Neuronal stem cell (in vitro differentiated cells): ENCODE results near the gene NOC2L.

Experiments used
- DNase-seq: peaks from one replicate; pipeline ENCODE4 v3.0.0-alpha.2; 2013; ENCODE audit warnings: low spot score
- H2AFZ ChIP-seq: one replicate; pipeline ENCODE4 v1.6.1; 2013; ENCODE audit warnings: mild to moderate bottlenecking, low read length, inconsistent platforms
- H2AK5ac ChIP-seq: 2 replicates; pipeline ENCODE4 v1.6.1; 2013; ENCODE audit warnings: low read depth, mild to moderate bottlenecking, inconsistent platforms, low read length, moderate library complexity, mixed read lengths
- H2BK120ac ChIP-seq: 2 replicates; pipeline ENCODE4 v1.6.1; 2013; ENCODE audit warnings: low read depth, mild to moderate bottlenecking, inconsistent platforms, low read length, moderate library complexity, mixed read lengths
- H2BK12ac ChIP-seq: one replicate; pipeline ENCODE4 v1.6.1; 2013; ENCODE audit warnings: low read length, inconsistent platforms
- H2BK15ac ChIP-seq: 2 replicates; pipeline ENCODE4 v1.6.1; 2013; ENCODE audit warnings: mild to moderate bottlenecking, low read length, inconsistent platforms, mixed read lengths
- H2BK5ac ChIP-seq: one replicate; pipeline ENCODE4 v1.6.1; 2013; ENCODE audit warnings: inconsistent platforms, mild to moderate bottlenecking, low read length, moderate library complexity
- H3K14ac ChIP-seq: one replicate; pipeline ENCODE4 v1.6.1; 2013; ENCODE audit warnings: low read length, inconsistent platforms
- H3K18ac ChIP-seq: 2 replicates; pipeline ENCODE4 v1.6.1; 2013; ENCODE audit warnings: low read length, inconsistent platforms
- H3K23ac ChIP-seq: 2 replicates; pipeline ENCODE4 v1.6.1; 2013; ENCODE audit warnings: low read depth, mild to moderate bottlenecking, mixed read lengths, low read length, inconsistent platforms; ENCODE audit not compliant: poor library complexity
- H3K27ac ChIP-seq: replicated peaks from 3 replicates; pipeline ENCODE4 v1.5.1; 2013; ENCODE audit warnings: low read length, inconsistent platforms
- H3K27me3 ChIP-seq, 3 experiments: 2 replicates each; pipeline ENCODE4 v1.6.1; 2013; ENCODE audit warnings: low read length in 3 of 3, mild to moderate bottlenecking in 2 of 3, inconsistent platforms in 1 of 3, low read depth in 1 of 3, mixed read lengths in 1 of 3, moderate library complexity in 1 of 3; ENCODE audit not compliant: control insufficient read depth in 3 of 3, insufficient read depth in 3 of 3
- H3K36me3 ChIP-seq, 2 donors: replicated peaks in 1 of 2; 2 replicates each; pipeline ENCODE4 v1.6.1; 2013; ENCODE audit warnings: low read length in 2 of 2; ENCODE audit not compliant: control insufficient read depth in 2 of 2, insufficient read depth in 2 of 2
- H3K4ac ChIP-seq: 2 replicates; pipeline ENCODE4 v1.6.1; 2013; ENCODE audit warnings: inconsistent platforms, mild to moderate bottlenecking, low read length, moderate library complexity
- H3K4me1 ChIP-seq, 2 donors: 1 replicate in 1 of 2; 2 replicates in 1 of 2; pipeline ENCODE4 v1.6.1; 2013; ENCODE audit warnings: low read length in 2 of 2, low read depth in 1 of 2; ENCODE audit not compliant: control insufficient read depth in 2 of 2, insufficient read depth in 1 of 2
- H3K4me2 ChIP-seq: one replicate; pipeline ENCODE4 v1.6.1; 2013; ENCODE audit warnings: mild to moderate bottlenecking, low read length, inconsistent platforms; ENCODE audit not compliant: insufficient read depth, poor library complexity, severe bottlenecking
- H3K4me3 ChIP-seq, 2 donors: 2 replicates each; pipeline ENCODE4 v1.5.1; 2013; ENCODE audit warnings: low read length in 2 of 2, mild to moderate bottlenecking in 2 of 2, inconsistent platforms in 1 of 2, moderate library complexity in 1 of 2
- H3K79me1 ChIP-seq: one replicate; pipeline ENCODE4 v1.6.1; 2013; ENCODE audit warnings: low read depth, mild to moderate bottlenecking, inconsistent platforms, low read length, moderate library complexity
- H3K9ac ChIP-seq: one replicate; pipeline ENCODE4 v1.6.1; 2013; ENCODE audit warnings: mild to moderate bottlenecking, low read depth, low read length, inconsistent platforms; ENCODE audit not compliant: poor library complexity
- H3K9me3 ChIP-seq, 2 donors: replicated peaks in 1 of 2; 2 replicates each; pipeline versions ENCODE3 to v1.6.1; 2013; ENCODE audit warnings: low read length in 2 of 2, mild to moderate bottlenecking in 2 of 2, inconsistent platforms in 1 of 2, low read depth in 1 of 2, mixed read lengths in 1 of 2, moderate library complexity in 1 of 2; ENCODE audit not compliant: control insufficient read depth in 2 of 2, insufficient read depth in 1 of 2
- H4K8ac ChIP-seq: one replicate; pipeline ENCODE4 v1.6.1; 2013; ENCODE audit warnings: low read depth, mild to moderate bottlenecking, inconsistent platforms, low read length, moderate library complexity
- H4K91ac ChIP-seq: one replicate; pipeline ENCODE4 v1.6.1; 2013; ENCODE audit warnings: low read length, low read depth, mild to moderate bottlenecking, inconsistent platforms; ENCODE audit not compliant: poor library complexity
- WGBS, 2 donors: extraction: QIAGEN DNeasy Blood & Tissue Kit; methylation state at CpG; one replicate each; pipeline ENCODE4 v1.1.7; 2013; ENCODE audit warnings: missing lambda C conversion rate in 2 of 2, mixed read lengths in 1 of 2; ENCODE audit not compliant: insufficient read length in 2 of 2, insufficient replicate concordance in 1 of 2; ENCODE audit errors: extremely low coverage in 2 of 2; 5-methylcytosine and 5-hydroxymethylcytosine counted together

The NOC2L gene

DNA sequence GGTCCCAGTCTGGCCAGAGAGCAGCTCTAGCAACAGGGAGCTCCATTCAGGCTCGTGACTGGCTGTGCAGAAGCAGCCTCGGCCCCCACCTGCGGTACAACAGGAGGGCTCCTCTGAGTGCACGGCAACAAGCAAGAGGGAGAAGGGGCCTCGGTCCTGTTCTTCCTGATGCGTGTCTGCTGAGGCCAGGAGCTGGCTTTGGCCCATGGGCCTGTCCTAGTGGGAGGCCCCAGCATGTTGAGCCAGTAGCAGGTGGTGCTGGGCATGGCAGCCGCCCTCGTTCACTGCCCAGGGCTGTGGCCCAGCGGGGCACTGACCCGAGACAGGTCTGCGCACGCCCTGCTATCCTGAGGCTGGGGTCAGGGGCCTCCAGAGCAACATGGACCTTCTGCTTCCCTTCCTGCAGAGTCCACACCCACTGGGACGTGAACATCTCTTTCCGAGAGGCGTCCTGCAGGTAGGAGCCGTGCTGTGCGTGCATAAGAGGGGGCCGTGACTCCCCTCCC lies 28.4 kb downstream of the NOC2L start:
- Histone ChIP-seq H3K79me1 (no peaks in the 10 kb centered on the region), H2BK120ac (no peak overlapping the region), H3K4me2 (no peak overlapping the region), H3K9me3 (peaks cover 0 to 6% of the 10 kb centered on the region in 2 donors), H2AK5ac (peak overlapping the region; percentile 30), H3K27ac (no peak overlapping the region), H3K4me1 (peaks cover 6 to 12% of the 10 kb centered on the region in 2 donors), H4K91ac (no peak overlapping the region), H3K4ac (no peak overlapping the region), H2AFZ (no peak overlapping the region), H2BK12ac (no peak overlapping the region), H3K23ac (peak overlapping the region; percentile 5), H2BK5ac (peak overlapping the region; percentile 24), H3K9ac (no peak overlapping the region), H3K18ac (peak overlapping the region; percentile 39), H3K36me3 (no peaks in the 10 kb centered on the region), H3K14ac (no peak overlapping the region), H3K4me3 (no peak overlapping the region), H2BK15ac (no peak overlapping the region), H4K8ac (no peak overlapping the region), H3K27me3 (peaks cover 41 to 90% (median 89%) of the 10 kb centered on the region in 3 experiments)
- no CpG with 5 or more reads among the region's 18 CpGs for WGBS, 2 donors
- no peak for DNase-seq

DNA sequence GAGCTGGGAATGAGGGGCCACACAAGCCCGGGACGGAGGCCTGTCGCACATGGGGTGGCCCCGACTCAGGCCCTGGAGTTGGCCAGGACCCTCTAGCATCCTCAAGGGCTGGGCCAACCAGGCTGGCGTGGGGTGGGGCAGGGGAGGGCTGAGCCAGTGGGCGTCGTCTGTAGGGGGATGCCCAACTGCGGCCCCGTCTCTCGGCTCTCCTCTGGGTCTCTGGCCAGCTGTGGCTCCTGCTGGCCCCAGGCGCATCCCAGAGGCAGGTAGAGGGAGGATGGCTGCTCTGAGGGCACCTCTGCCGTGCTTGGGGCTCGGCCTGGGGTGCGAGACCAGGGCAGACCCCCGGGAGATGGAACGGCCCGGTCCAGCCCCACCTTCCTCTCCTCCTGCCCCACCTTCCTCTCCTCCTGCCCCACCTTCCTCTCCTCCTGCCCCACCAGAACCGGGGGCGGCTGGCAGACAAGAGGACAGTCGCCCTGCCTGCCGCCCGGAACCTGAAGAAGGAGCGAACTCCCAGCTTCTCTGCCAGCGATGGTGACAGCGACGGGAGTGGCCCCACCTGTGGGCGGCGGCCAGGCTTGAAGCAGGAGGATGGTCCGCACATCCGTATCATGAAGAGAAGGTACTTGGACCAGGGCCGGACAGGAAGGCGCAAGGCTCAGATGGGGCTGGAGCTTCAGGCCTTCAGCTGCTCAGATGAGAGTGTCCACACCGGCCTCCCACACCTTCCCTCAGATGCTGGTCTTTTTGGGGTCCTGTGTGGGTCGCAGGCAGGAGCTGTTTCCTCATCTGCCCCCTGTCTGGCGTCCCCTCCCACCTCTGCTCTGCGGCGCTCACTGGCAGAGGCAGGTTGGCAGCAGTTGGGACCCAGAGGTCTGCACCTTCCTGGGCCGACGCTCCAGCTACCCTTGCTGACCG lies 29.1 kb downstream of the NOC2L start:
- Histone ChIP-seq H3K18ac (peak overlapping the region; percentile 17), H3K79me1 (no peaks in the 10 kb centered on the region), H3K14ac (peak overlapping the region; percentile 21), H2BK120ac (no peak overlapping the region), H3K4me3 (no peak overlapping the region), H2BK15ac (peak overlapping the region; percentile 37), H3K4me2 (no peak overlapping the region), H3K9ac (peak overlapping the region; percentile 60), H2AFZ (no peak overlapping the region), H3K36me3 (no peaks in the 10 kb centered on the region), H2BK5ac (no peak overlapping the region), H3K27ac (no peak overlapping the region), H2AK5ac (peak overlapping the region; percentile 42), H4K91ac (no peak overlapping the region), H4K8ac (no peak overlapping the region), H3K27me3 (peaks cover 40 to 90% (median 89%) of the 10 kb centered on the region in 3 experiments), H3K23ac (peak overlapping the region; percentile 73), H3K9me3 (peaks cover 0 to 2% of the 10 kb centered on the region in 2 donors), H3K4ac (no peak overlapping the region), H2BK12ac (peak overlapping the region; percentile 73), H3K4me1 (peaks cover 2 to 9% of the 10 kb centered on the region in 2 donors)
- no peak for DNase-seq
- no CpG with 5 or more reads among the region's 40 CpGs for WGBS, 2 donors

DNA sequence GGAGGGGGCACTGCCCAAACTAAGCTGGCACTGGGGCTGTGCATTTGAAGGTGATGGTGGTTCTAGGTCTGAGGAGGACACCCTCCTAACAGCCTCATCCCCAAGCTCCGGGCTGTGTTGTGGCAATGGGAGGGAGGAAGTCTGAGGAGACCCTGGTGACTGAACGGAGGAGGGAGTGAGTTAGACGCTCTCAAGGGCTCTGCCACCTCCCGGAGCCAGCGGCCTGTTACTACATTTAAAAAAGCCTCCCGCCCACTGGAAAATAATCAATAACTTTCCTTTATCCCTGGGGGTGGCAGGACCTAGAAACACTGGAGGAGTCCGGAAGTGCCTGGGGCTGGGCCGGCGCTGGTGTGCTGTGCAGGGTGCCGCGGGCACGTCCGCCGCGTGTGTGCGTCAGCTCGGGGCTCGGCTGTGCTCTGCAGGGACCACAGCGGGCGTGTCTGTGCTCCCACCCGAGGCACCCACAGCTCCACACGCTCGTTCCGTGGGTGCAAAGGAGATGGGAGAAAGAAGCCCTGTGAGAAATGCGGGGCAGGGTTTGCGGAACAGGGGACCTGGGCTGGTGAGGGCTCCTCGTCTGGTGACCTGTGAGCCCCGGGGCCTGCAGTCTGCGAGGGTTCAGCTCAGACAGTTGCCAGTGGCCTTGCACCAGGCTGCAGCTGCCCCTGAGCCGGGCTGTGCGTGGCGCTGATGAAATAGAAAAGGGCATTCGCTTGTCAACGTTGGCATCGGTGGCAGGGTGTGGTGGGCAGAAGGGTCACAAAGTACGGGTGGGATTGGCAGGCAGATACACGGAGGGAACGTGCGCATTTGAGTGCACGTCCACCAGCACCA lies 30.0 kb downstream of the NOC2L start:
- no peak for DNase-seq
- peaks cover 47 to 96% (median 96%) of the 10 kb centered on the region in 3 experiments for H3K27me3 ChIP-seq
- no peak overlapping the region for H2AK5ac ChIP-seq
- peak overlapping the region; percentile 17 for H3K18ac ChIP-seq
- no peak overlapping the region for H2BK12ac ChIP-seq
- no peak overlapping the region for H3K4ac ChIP-seq
- H3K9me3 ChIP-seq = peaks cover 0 to 2% of the 10 kb centered on the region in 2 donors
- no peak overlapping the region for H3K27ac ChIP-seq
- H2BK120ac ChIP-seq = no peak overlapping the region
- H2BK5ac ChIP-seq = no peak overlapping the region
- no peak overlapping the region for H3K9ac ChIP-seq
- no peak overlapping the region for H4K91ac ChIP-seq
- no peak overlapping the region for H3K4me3 ChIP-seq
- no peak overlapping the region for H4K8ac ChIP-seq
- H3K23ac ChIP-seq = peak overlapping the region; percentile 73
- no CpG with 5 or more reads among the region's 40 CpGs for WGBS, 2 donors
- H3K79me1 ChIP-seq = no peaks in the 10 kb centered on the region
- H2AFZ ChIP-seq = no peak overlapping the region
- H3K4me1 ChIP-seq = peaks cover 2 to 14% of the 10 kb centered on the region in 2 donors
- H2BK15ac ChIP-seq = no peak overlapping the region
- no peaks in the 10 kb centered on the region for H3K36me3 ChIP-seq
- H3K14ac ChIP-seq = peak overlapping the region; percentile 76
- H3K4me2 ChIP-seq = no peak overlapping the region
